HK-2 (cell line): ENCODE results near the gene TLK2.
"Not testable (repeated sequence)": the region's sequence is repeated elsewhere in the genome, so short reads cannot be mapped to it uniquely, and the experiment has no call there.

Experiments
- DNase-seq: peaks from one replicate; pipeline ENCODE4 v3.0.0-alpha.2; 2018; ENCODE audit not compliant: unreplicated experiment

The TLK2 gene

DNA sequence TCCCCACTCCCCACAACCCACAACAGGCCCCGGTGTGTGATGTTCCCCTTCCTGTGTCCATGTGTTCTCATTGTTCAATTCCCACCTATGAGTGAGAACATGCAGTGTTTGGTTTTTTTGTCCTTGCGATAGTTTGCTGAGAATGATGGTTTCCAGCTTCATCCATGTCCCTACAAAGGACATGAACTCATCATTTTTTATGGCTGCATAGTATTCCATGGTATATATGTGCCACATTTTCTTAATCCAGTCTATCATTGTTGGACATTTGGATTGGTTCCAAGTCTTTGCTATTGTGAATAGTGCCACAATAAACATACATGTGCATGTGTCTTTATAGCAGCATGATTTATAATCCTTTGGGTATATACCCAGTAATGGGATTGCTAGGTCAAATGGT, 82.3 kb downstream of the TLK2 start:
- DNase-seq: not testable (repeated sequence)

GRCh38 chr17:62562656-62563055, 84.0 kb downstream of the TLK2 start:
- DNase-seq: peak; percentile 12

- peak; percentile 14 for DNase-seq
Observed at GRCh38 chr17:62565817-62566216, 87.2 kb downstream of the TLK2 start.

DNA sequence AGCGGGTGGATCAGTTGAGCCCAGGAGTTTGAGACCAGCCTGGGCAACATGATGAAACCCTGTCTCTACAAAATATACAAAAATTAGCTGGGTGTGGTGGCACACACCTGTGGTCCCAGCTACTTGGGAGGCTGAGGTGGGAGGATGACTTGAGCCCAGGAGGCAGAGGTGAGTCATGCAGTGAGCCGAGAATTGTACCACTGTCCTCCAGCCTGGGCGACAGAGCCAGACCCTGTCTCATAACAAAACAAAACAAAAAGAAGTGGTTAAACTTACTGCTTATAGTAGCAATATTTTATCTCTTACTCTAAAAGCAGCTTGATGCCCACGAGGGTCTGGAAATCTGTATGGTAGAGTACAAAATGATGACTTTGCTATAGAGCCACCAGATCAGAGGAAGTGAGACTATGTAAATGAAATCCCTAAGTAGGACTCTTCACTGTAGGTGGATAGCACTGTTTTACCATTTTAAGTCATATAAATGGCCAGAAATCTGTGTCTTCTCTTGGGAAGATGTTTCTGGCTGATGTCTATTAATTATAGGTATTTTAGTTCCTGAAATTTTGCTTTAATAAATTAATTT, 88.5 kb downstream of the TLK2 start:
- no peak for DNase-seq

DNA sequence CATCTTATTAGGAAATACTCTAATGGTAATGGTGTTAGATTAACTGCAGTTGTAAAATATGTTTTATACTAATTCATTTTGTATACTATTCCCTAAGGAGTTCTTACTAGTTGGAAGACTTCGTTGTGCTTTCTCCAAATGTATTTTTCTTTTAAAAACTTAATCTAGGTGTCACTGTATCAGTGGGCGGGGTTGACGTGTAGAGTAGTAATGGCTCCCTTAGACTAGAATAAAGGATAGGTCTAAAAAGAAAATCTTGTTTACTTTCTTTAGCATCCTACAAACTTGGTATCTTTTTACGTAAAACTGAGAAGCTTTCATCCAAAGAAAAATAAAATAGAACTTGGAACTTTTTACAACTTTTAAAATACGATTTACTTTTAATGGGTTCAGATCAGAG, 93.9 kb downstream of the TLK2 start:
- DNase-seq: no peak

DNA sequence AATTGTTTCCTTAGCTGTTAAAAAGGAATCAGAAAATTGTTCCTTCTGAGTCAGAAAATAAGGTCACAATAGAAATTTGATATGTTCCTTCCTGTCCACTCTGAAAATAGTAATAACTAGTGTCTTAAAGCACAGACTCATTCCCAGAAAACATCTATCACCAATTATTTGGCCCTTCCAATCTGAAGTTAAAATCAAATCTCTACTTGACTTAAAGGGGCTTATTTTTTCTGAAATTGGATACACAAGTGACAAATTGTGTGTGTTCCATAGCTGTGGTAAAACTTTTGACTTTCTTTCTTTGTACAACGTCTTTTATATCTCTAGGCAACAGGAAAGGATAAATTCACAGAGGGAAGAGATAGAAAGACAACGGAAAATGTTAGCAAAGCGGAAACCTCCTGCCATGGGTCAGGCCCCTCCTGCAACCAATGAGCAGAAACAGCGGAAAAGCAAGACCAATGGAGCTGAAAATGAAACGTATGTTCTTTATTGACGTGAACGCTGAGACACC, 94.3 kb downstream of the TLK2 start:
- DNase-seq: no peak

GRCh38 chr17:62573480-62574117, 95.0 kb downstream of the TLK2 start:
- DNase-seq: no peak

GRCh38 chr17:62576382-62576781, 97.8 kb downstream of the TLK2 start:
- no peak for DNase-seq

GRCh38 chr17:62578757-62579487, 100.3 kb downstream of the TLK2 start:
- no peak for DNase-seq

- no peak for DNase-seq
Observed at GRCh38 chr17:62580947-62581346, 102.3 kb downstream of the TLK2 start.

DNA sequence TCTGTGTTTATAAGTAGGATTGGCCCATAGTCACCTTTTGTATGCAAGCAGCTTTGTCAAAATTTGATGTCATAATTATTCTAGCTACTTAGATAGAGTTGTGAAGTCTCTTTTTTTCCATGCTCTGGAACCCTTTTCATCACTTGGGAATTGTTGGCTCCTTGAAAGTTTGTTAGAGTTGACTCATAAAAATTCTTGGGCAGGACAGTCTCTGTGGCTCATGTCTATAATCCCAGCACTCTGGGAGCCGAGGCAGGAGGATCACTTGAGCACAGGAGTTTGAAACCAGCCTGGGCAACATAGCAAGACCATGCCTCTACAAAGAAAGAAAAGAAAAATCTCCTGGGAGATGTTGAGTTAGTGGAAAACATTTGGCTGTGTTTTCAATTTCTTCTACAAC, 103.1 kb downstream of the TLK2 start:
- DNase-seq: no peak

- DNase-seq: no peak
Observed at GRCh38 chr17:62587554-62587953, 108.9 kb downstream of the TLK2 start.

GRCh38 chr17:62588109-62588508, 109.5 kb downstream of the TLK2 start:
- no peak for DNase-seq

- DNase-seq: no peak
Observed at GRCh38 chr17:62591333-62591732, 112.7 kb downstream of the TLK2 start.

GRCh38 chr17:62591822-62592221, 113.2 kb downstream of the TLK2 start:
- DNase-seq: not testable (repeated sequence)

- DNase-seq: no peak
Observed at GRCh38 chr17:62592341-62593099, 113.9 kb downstream of the TLK2 start.

- no peak for DNase-seq
Observed at GRCh38 chr17:62595484-62595883, 116.9 kb downstream of the TLK2 start.

DNA sequence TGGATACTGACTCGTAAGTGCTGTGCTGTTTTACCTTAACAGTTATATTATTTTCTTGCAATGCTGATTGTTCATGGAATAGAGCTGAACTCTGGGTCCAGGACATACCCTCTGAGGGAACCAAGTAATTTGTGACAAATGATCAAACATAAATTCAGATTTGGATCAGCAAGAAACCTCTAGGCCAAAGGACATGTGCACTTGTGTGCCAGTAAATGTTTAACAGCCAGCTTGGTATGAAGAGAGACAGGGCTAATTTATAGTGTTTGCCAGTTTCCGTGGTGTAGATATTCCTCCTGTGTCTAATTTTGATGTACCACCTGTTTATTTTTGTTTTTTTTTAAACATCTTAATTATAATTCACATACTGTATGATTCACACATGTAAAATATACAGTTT, 118.0 kb downstream of the TLK2 start:
- no peak for DNase-seq

- DNase-seq: no peak
Observed at GRCh38 chr17:62597150-62597549, 118.5 kb downstream of the TLK2 start.

DNA sequence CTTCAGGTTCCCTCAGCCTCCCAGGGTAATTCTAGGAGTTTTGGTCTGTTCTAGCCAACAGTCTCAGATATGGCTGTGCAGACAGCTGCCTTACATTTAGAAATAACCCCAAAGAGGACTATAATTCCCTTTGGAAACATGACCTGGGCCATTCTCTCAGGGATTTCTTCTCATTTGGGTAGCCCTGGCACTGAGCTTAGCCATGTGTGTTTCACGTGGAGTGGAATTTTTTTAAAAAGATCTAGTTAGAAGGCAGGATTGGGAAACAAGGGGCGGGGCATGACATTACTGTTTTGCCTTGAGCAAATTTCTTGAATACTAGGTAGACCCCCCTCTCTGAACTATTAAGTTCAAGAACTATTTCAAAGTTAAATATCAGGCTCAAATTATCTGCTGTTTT, 119.3 kb downstream of the TLK2 start:
- DNase-seq: no peak

GRCh38 chr17:62599964-62600657, 121.5 kb downstream of the TLK2 start:
- DNase-seq: no peak

DNA sequence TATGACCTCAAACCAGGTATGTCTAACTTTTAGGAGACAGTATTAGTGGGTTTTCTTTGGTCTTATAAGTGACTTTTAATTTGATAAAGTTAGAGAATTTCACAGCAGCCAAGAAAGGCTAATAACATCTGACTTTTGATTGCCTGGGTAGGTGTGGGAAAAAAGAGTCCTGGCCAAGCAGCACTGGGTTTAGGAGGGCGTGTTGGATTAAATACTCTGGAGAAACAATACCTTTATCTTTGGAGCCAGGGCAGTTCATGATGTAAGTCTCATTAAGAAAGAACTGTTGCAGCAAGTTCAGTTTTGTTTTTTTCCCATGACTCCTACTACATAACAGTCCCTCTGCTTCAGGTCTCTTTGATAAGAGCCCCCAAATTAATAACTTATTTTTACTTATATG, 122.2 kb downstream of the TLK2 start:
- DNase-seq: no peak
